Measurements from ENCODE around the gene HAPLN1. TPM values are rescaled to one million over a fixed set of nuclear protein-coding genes. Genes with fewer than 3 reads are reported as not detected.

The HAPLN1 gene
- total RNA-seq, 1 experiment from 2014 or later, result not detected

DNA sequence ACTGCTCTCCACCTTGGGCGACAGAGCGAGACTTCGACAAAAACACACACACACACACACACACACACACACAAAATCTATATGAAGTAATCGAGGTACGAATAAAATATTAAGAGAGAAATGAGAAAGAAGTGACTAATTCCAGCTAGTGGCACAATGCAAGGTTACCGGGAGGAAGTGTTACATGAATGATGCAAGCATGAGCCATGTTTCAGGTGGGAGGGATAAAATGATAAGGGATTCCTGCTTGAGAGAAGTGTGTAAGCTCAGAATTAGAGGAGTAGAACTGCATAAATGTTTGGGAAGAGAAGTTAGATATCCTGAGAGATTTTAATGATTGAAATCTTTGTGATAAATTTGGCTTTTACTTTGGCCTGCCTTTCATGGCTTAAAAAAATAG, 18.8 kb downstream of the HAPLN1 start:
- no peaks in the 10 kb centered on the region for H3K27me3 ChIP-seq (ENCODE audit: insufficient read depth, low read depth)
- H4K20me1 ChIP-seq (ENCODE audit: insufficient read depth), result no peaks in the 10 kb centered on the region
- no peak overlapping the region for H2AFZ ChIP-seq
- H3K9me2 ChIP-seq (ENCODE audit: insufficient read depth), result no peaks in the 10 kb centered on the region
- intact Hi-C loops (cut with micrococcal nuclease; ENCODE audit: unreplicated experiment), result no loop called here
- CTCF ChIA-PET, result no interaction called here
- no peak overlapping the region for H3K27ac ChIP-seq
- H3F3A ChIP-seq (ENCODE audit: insufficient read depth, low read depth), result no peaks in the 10 kb centered on the region
- no peaks in the 10 kb centered on the region for H3K9me3 ChIP-seq (ENCODE audit: insufficient read depth, low read depth)
- DNase-seq, result no peak
- no peak overlapping the region for H3K4me3 ChIP-seq
- H3K4me2 ChIP-seq, result no peak overlapping the region
- H3K79me2 ChIP-seq (ENCODE audit: low read depth), result no peaks in the 10 kb centered on the region
- TF ChIP-seq CTCF (conservative IDR thresholded peaks at IDR 0.05), result no peak
- no peak for TF ChIP-seq EZH2 (IDR thresholded peaks at IDR 0.05; ENCODE audit: low read depth)
- BruUV-seq (replicated peaks), result no TSS peak
- no peaks in the 10 kb centered on the region for H3K36me3 ChIP-seq (ENCODE audit: low read depth)
- POLR2A ChIA-PET (ENCODE audit: unreplicated experiment), result no interaction called here
- no peaks in the 10 kb centered on the region for H3K4me1 ChIP-seq (replicated peaks; ENCODE audit: insufficient read depth)

DNA sequence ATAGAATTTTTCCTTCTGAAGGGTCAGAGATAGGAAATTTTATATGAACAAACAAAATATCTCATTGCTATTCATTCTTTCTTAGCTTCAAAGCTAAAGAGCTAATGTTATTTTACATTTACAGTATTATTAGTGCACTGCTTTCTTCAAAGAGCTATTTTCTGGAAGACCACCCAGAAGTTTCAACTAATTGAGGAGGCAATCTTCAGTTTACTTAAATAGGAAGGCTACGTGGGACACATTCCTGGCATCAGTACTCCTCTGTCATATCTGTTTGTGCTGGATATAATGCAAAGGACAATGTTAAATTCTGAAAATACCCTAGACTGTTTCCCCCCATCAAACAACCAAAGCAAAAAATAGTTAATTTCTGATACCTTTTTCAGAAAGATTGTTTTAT, 30.8 kb downstream of the HAPLN1 start:
- no peak overlapping the region for H2AFZ ChIP-seq
- no peak for TF ChIP-seq EZH2 (IDR thresholded peaks at IDR 0.05; ENCODE audit: low read depth)
- no peak for TF ChIP-seq CTCF (conservative IDR thresholded peaks at IDR 0.05)
- no peaks in the 10 kb centered on the region for H3K36me3 ChIP-seq (ENCODE audit: low read depth)
- no peak overlapping the region for H3K27ac ChIP-seq
- no peak overlapping the region for H3K4me2 ChIP-seq
- H3F3A ChIP-seq (ENCODE audit: insufficient read depth, low read depth), result no peaks in the 10 kb centered on the region
- no peaks in the 10 kb centered on the region for H3K9me3 ChIP-seq (ENCODE audit: insufficient read depth, low read depth)
- intact Hi-C loops (cut with micrococcal nuclease; ENCODE audit: unreplicated experiment), result no loop called here
- no peak for DNase-seq
- no peaks in the 10 kb centered on the region for H3K79me2 ChIP-seq (ENCODE audit: low read depth)
- H3K4me3 ChIP-seq, result no peak overlapping the region
- no peaks in the 10 kb centered on the region for H3K9me2 ChIP-seq (ENCODE audit: insufficient read depth)
- H4K20me1 ChIP-seq (ENCODE audit: insufficient read depth), result no peaks in the 10 kb centered on the region
- no peaks in the 10 kb centered on the region for H3K27me3 ChIP-seq (ENCODE audit: insufficient read depth, low read depth)
- BruUV-seq (replicated peaks), result no TSS peak
- ChIA-PET POLR2A (ENCODE audit: unreplicated experiment) (no interaction called here), CTCF (no interaction called here)
- H3K4me1 ChIP-seq (replicated peaks; ENCODE audit: insufficient read depth), result no peaks in the 10 kb centered on the region

GRCh38 chr5:83688281-83688680, 32.4 kb downstream of the HAPLN1 start:
- no peak for DNase-seq
- Histone ChIP-seq H3F3A (ENCODE audit: insufficient read depth, low read depth) (no peaks in the 10 kb centered on the region), H3K9me3 (ENCODE audit: insufficient read depth, low read depth) (no peaks in the 10 kb centered on the region), H3K4me3 (no peak overlapping the region), H2AFZ (no peak overlapping the region), H3K27me3 (ENCODE audit: insufficient read depth, low read depth) (no peaks in the 10 kb centered on the region), H3K36me3 (ENCODE audit: low read depth) (no peaks in the 10 kb centered on the region), H3K4me2 (no peak overlapping the region), H3K27ac (no peak overlapping the region), H3K9me2 (ENCODE audit: insufficient read depth) (no peaks in the 10 kb centered on the region), H3K79me2 (ENCODE audit: low read depth) (no peaks in the 10 kb centered on the region), H3K4me1 (replicated peaks; ENCODE audit: insufficient read depth) (no peaks in the 10 kb centered on the region), H4K20me1 (ENCODE audit: insufficient read depth) (no peaks in the 10 kb centered on the region)
- intact Hi-C loops (cut with micrococcal nuclease; ENCODE audit: unreplicated experiment), result no loop called here
- TF ChIP-seq EZH2 (IDR thresholded peaks at IDR 0.05; ENCODE audit: low read depth) (no peak), CTCF (conservative IDR thresholded peaks at IDR 0.05) (no peak)
- ChIA-PET POLR2A (ENCODE audit: unreplicated experiment) (no interaction called here), CTCF (no interaction called here)
- no TSS peak for BruUV-seq (replicated peaks)

Measured in PC-9 (cell line).